Activated T-helper 1 cell treated with Interleukin-2 at 50 U/mL for 16 hours (primary cell): ENCODE data around the gene ZNF343.
A peak's percentile ranks its signal among the peaks of the same experiment; 100 is the strongest.
"Not testable (repeated sequence)": the region's sequence is repeated elsewhere in the genome, so short reads cannot be mapped to it uniquely, and the experiment has no call there.

Experiments
- DNase-seq: peaks from one replicate; pipeline ENCODE4 v3.0.0-alpha.2; 2020; ENCODE audit warnings: low read depth

Gene ZNF343

GRCh38 chr20:2521369-2522305 is 12.9 kb upstream of the ZNF343 start:
- DNase-seq = peak; percentile 23

GRCh38 chr20:2520617-2521016 is 11.9 kb upstream of the ZNF343 start:
- DNase-seq = no peak

- DNase-seq = no peak
Observed at GRCh38 chr20:2519115-2519809, 10.5 kb upstream of the ZNF343 start.

GRCh38 chr20:2518558-2518957 is 9.8 kb upstream of the ZNF343 start:
- no peak for DNase-seq

GRCh38 chr20:2518096-2518495 is 9.4 kb upstream of the ZNF343 start:
- DNase-seq = no peak

GRCh38 chr20:2516399-2516798 is 7.7 kb upstream of the ZNF343 start:
- DNase-seq = no peak

GRCh38 chr20:2515203-2515602 is 6.5 kb upstream of the ZNF343 start:
- no peak for DNase-seq

- no peak for DNase-seq
Observed at GRCh38 chr20:2509794-2510193, 1.1 kb upstream of the ZNF343 start.

GRCh38 chr20:2509468-2509781 is 710 bp upstream of the ZNF343 start:
- no peak for DNase-seq

GRCh38 chr20:2507875-2508630 is 662 bp downstream of the ZNF343 start:
- DNase-seq = no peak

- DNase-seq = no peak
Observed at GRCh38 chr20:2507464-2507863, 1.3 kb downstream of the ZNF343 start.

- DNase-seq = not testable (repeated sequence)
Observed at GRCh38 chr20:2506426-2506825, 2.3 kb downstream of the ZNF343 start.

GRCh38 chr20:2504803-2505202 is 3.9 kb downstream of the ZNF343 start:
- not testable (repeated sequence) for DNase-seq

GRCh38 chr20:2502808-2503384 is 5.8 kb downstream of the ZNF343 start:
- not testable (repeated sequence) for DNase-seq

GRCh38 chr20:2485661-2486060 is 23.1 kb downstream of the ZNF343 start:
- no peak for DNase-seq

GRCh38 chr20:2485080-2485479 is 23.6 kb downstream of the ZNF343 start:
- no peak for DNase-seq

GRCh38 chr20:2483504-2483903 is 25.2 kb downstream of the ZNF343 start:
- DNase-seq = no peak

- no peak for DNase-seq
Observed at GRCh38 chr20:2480381-2480780, 28.3 kb downstream of the ZNF343 start.

- no peak for DNase-seq
Observed at GRCh38 chr20:2476742-2477615, 31.7 kb downstream of the ZNF343 start.

- no peak for DNase-seq
Observed at GRCh38 chr20:2475850-2476741, 32.6 kb downstream of the ZNF343 start.
